IPS-18c (cell line): ENCODE results near the gene A2M.

Experiments used
- H3K4me3 ChIP-seq: 2 replicates; pipeline ENCODE4 v1.7.0; 2013; ENCODE audit warnings: low read depth, mild to moderate bottlenecking, low read length, moderate library complexity; ENCODE audit not compliant: insufficient read depth
- H3K9me3 ChIP-seq: one replicate; pipeline ENCODE4 v1.6.1; 2013; ENCODE audit warnings: mild to moderate bottlenecking, low read length, moderate library complexity; ENCODE audit not compliant: control insufficient read depth, insufficient read depth

The A2M gene

GRCh38 chr12:9106610-9107541, 8.8 kb downstream of the A2M start:
- no peak overlapping the region for H3K4me3 ChIP-seq
- H3K9me3 ChIP-seq, result no peaks in the 10 kb centered on the region

- no peaks in the 10 kb centered on the region for H3K9me3 ChIP-seq
- H3K4me3 ChIP-seq, result no peak overlapping the region
These were observed 9.7 kb downstream of the A2M start for GRCh38 chr12:9106067-9106466.

- Histone ChIP-seq H3K9me3 (no peaks in the 10 kb centered on the region), H3K4me3 (no peak overlapping the region)
These were observed 10.8 kb downstream of the A2M start for GRCh38 chr12:9104767-9105423.

- H3K9me3 ChIP-seq, result no peaks in the 10 kb centered on the region
- no peak overlapping the region for H3K4me3 ChIP-seq
These were observed 11.6 kb downstream of the A2M start for GRCh38 chr12:9104087-9104486.

GRCh38 chr12:9103050-9103849, 12.5 kb downstream of the A2M start:
- H3K4me3 ChIP-seq, result no peak overlapping the region
- no peaks in the 10 kb centered on the region for H3K9me3 ChIP-seq

GRCh38 chr12:9101018-9101687, 14.6 kb downstream of the A2M start:
- Histone ChIP-seq H3K9me3 (no peaks in the 10 kb centered on the region), H3K4me3 (no peak overlapping the region)

GRCh38 chr12:9099552-9100190, 16.0 kb downstream of the A2M start:
- H3K4me3 ChIP-seq, result no peak overlapping the region
- H3K9me3 ChIP-seq, result no peaks in the 10 kb centered on the region

GRCh38 chr12:9098463-9099026, 17.2 kb downstream of the A2M start:
- H3K9me3 ChIP-seq, result no peaks in the 10 kb centered on the region
- no peak overlapping the region for H3K4me3 ChIP-seq

- no peaks in the 10 kb centered on the region for H3K9me3 ChIP-seq
- no peak overlapping the region for H3K4me3 ChIP-seq
These were observed 17.6 kb downstream of the A2M start for GRCh38 chr12:9098115-9098452.

GRCh38 chr12:9096563-9097176, 19.0 kb downstream of the A2M start:
- Histone ChIP-seq H3K4me3 (no peak overlapping the region), H3K9me3 (no peaks in the 10 kb centered on the region)

- H3K9me3 ChIP-seq, result no peaks in the 10 kb centered on the region
- no peak overlapping the region for H3K4me3 ChIP-seq
These were observed 20.4 kb downstream of the A2M start for GRCh38 chr12:9095322-9095721.

- H3K4me3 ChIP-seq, result no peak overlapping the region
- no peaks in the 10 kb centered on the region for H3K9me3 ChIP-seq
These were observed 21.1 kb downstream of the A2M start for GRCh38 chr12:9094512-9095206.

GRCh38 chr12:9091891-9092598, 23.7 kb downstream of the A2M start:
- H3K4me3 ChIP-seq, result no peak overlapping the region
- H3K9me3 ChIP-seq, result no peaks in the 10 kb centered on the region

GRCh38 chr12:9090220-9090619, 25.5 kb downstream of the A2M start:
- Histone ChIP-seq H3K4me3 (no peak overlapping the region), H3K9me3 (no peaks in the 10 kb centered on the region)

- Histone ChIP-seq H3K4me3 (no peak overlapping the region), H3K9me3 (no peaks in the 10 kb centered on the region)
These were observed 28.5 kb downstream of the A2M start for GRCh38 chr12:9087087-9087835.
